HG02884 (cell line): ENCODE data around the gene MST1.

Experiments used
- ATAC-seq: cut with Tn5 transposase; IDR thresholded peaks from one replicate; pipeline ENCODE4 v1.9.1; 2021; ENCODE audit warnings: mild to moderate bottlenecking, moderate library complexity; ENCODE audit not compliant: unreplicated experiment

The MST1 gene

DNA sequence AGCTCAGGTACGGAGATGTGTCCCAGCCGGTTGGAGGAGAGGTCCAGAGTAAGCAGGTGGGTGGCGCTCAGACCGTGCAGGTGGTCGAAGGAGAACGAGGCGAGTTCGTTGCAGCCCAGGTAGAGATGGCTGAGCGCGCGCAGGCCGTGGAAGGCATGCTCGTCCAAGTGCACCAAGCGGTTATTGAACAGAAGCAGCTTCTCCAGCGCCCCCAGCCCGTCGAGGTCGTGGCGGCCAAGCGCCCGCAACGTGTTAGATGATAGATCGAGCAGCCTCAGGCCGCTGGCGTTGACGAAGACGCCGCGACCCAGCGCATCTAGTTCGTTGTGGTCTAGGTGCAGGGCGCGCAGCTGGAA, 29.6 kb upstream of the MST1 start:
- no peak for ATAC-seq

DNA sequence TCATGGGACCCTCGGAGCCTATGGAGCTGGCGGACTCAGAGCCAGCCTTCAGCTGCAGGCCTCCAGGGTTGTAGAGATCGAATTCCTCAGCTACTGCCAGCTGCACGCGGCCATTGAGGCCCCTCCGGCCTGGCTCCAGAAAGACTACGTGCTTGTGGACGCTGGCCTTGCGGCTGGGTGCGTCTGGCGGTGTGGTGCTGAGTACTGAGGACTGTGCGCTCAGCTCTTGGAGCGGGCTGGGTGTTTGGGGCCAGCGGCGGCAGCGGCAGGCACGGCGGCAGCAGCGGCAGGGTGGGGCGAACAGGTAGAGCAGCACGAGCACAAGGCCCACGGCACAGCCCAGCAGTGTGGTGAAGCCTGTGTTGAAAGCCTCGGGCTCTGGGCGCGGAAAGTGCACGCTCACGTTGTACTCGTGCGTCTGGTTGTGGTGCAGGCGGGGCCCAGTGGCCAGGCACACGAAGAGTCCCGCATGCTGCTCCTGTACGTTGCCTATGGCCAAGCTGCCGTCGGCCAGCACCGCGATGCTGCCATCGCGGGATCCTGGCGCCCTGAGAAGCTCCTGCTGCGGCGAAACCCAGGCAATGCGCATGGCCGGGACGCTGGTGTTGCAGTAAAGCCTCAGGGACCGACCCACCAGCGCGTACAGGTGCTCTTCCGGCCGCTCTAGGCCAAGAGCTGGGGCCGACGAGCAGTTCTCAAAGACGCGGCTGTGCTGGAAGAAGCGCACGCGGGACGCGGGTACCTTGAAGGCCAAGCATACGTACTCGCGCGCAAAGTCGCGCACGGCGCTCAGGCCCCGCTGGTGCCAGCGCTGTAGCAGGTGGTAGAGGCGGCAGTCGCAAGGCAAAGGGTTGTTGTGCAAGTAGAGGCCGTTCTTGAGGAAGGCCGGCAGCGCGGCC, 28.9 kb upstream of the MST1 start:
- no peak for ATAC-seq

DNA sequence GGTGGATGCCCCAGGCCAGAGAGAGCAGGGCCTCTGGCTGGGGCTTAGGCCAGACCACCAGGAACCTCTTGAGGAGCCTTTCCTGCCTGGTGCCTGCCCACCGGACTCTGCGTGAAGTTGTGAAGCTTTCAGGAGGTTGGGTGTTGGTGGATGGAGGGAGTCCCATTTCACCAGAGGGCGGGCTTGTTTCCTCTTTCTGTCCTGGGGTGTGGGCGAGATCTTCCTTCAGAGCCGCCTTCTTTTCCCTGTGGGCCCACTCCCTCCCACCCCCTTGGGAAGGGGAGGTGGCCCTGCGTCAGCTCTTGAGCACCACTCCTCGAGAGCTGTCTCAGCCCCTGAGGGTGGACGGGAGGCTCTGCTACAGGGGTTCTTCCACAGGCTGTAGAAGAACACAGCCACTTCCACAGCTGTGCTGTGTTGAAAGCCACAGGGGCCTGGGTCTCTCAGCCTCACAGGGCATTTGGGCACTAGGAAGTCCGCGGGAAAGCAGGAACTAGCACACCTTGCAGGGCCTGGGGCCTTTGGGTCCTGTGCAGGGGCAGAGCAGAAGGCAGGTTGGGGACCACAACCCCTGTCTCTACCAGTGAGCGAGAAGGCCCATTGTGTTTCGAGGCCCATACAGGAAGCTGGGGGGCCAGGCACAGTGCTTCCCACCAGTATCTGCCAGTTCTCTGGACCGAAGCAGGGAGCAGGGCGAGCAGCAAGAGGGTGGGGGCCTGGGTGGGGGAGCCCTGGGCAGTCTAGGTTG, 28.1 kb upstream of the MST1 start:
- no peak for ATAC-seq

GRCh38 chr3:49716691-49717210, 27.5 kb upstream of the MST1 start:
- ATAC-seq = no peak

DNA sequence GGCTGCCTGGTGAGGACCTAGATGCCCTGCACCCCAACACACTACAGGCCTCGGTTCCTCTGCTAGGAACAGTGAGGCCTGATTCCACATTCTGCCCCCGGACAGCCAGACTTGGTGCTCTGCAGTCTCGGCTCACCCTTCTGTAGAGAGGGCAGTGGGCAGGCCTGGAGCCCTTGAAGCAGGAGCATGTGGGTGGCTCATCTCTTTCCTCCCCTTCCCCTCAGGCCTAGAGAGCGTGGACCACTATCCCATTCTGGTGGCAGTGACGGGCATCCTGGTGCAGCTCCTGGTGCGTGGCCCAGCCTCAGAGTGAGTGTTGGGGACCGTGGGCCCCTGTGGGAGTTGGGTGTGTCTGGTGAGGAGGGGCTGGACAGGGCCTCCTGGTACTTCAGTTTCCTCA, 26.9 kb upstream of the MST1 start:
- ATAC-seq = no peak

- ATAC-seq = no peak
Measured at GRCh38 chr3:49715611-49716121, 26.4 kb upstream of the MST1 start.

DNA sequence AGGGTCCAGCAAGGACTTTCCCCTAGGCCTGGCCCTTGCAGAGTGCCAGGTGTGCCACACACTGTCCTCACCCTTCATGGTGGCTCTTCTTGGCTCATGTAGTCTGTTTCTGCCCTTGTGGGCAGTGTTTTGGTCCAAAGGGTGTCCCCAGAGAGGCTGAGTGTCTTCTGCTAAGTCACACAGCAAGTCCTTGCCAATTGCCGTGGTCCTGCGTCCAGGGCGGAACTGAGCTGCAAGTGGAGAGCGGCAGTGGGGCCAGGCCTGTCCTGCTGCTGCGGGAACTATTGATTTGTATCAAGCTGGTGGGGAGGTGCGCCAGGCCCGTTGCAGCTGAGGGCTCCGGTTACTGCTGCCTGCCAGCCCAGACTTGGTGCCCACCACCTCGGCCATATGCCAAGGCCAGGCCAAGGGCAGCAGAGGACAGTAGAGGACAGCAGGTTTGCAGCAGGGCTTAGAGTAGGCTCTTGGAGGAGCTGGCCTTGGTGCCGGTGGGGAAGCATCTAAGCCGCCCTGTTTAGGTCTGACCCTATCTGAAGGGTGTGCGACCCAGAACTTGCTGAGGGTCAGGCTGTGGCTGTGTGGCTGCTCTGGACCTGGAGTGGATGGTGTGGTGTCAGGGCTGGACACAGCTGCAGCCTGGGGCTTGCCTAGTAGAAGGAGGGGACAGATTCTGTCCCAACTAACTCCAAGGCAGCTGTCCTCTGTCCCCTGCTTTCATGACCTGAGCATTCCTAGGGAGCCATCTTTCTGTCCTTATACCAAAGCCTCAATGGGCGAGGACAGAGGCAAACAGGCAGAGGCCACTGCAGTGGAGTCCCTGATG, 25.7 kb upstream of the MST1 start:
- ATAC-seq = no peak

DNA sequence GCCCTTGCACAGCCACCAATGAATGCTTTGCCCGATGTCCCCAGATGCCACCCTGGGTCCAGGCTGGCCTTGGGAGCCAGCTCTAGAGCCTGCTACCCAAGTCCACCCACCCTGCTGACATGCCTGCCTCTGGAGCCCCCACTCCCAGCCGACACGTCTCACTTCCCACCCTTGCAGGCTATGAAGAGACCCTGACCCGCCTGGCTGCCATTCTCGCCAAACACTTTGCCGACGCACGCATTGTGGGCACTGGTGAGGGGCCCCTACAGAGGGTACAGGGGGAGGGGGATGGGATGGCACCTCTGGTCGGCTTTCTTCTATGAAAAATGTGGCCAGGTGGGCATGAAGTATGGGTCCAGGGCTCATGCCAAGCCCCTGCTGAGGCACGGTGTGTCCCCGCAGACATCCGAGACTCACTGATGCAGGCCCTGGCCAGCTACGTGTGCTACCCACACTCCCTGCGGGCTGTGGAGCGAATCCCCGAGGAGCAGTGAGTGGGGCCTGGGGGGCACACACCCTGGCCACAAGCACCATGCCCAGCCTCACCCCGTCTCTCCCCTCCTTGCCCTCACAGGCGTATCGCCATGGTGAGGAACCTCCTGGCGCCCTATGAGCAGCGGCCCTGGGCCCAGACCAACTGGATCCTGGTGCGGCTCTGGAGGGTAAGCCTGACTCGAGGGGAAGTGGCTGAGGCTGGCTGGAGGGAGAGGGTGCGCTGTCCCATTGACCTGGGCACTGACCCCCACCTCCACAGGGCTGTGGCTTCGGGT, 24.2 kb upstream of the MST1 start:
- ATAC-seq = no peak

GRCh38 chr3:49712631-49713317, 23.5 kb upstream of the MST1 start:
- ATAC-seq = no peak

DNA sequence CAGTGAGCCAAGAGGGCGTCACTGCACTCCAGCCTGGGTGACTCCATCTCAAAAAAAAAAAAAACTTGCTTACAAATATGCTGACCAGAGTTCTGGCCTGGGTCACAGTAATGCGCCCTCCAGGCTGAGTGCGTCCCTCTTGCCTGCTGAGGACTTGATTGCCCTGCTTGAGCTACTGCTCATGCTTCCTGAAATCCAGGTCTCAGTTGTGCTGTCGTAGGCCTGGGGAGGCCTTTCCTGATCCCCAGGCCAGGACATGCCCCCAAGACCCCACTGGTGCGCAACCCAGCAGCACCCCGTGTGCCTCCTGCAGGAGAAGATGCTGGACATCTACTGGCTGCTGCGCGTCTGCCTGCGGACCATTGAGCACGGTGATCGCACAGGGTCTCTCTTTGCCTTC, 22.9 kb upstream of the MST1 start:
- ATAC-seq = no peak

DNA sequence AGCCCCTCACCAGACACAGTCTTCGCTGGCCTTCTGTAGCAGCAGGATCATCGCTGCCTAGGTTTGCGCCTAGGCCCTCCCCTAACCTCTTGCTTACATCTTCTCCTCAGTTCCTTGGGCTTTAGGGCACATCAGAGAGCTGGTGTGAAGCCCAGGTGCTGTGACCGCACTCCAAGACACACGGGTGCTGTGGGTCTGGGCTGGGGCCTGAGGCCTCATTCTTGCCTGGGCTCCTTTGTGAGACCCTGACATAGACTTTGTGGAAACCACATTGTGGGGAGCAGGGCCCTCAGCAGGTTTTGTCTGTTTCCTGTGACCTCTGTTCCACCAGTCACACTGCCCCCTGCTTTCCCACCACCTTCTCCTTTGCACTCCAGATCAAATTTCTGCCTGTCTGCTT, 22.2 kb upstream of the MST1 start:
- no peak for ATAC-seq

- ATAC-seq = no peak
Measured at GRCh38 chr3:49709852-49710251, 20.6 kb upstream of the MST1 start.

GRCh38 chr3:49707113-49707480, 17.8 kb upstream of the MST1 start:
- no peak for ATAC-seq

DNA sequence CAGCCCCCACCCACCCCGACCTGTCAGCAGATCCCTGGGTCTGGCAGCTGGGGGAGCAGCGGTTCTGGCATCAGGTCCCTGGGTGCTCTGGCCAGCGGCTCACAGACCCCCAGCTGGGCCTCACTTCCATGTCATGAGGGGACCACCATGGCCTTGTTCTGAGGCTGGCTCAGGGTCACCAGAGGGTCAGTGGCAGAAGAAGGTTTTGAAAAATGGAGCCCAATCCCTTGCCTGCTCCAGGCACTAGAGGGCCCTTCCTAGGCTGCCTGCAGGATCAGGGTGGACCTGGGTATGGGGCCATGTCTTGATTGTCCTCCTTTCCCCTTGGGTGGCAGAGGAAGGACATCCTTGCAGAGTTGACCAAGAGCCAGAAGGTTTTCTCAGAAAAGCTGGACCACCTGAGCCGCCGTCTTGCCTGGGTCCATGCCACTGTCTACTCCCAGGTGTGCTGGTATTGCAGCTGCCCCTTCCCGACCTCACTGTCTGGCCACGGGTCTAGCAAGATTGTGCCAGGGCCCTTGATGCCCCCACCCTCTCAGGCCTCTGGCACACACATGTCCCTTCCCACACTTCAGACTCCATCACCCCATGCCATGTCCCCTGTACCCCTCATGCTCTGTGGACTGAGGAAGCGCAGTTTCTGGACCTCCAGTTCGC, 17.3 kb upstream of the MST1 start:
- ATAC-seq = no peak

GRCh38 chr3:49705390-49705960, 16.2 kb upstream of the MST1 start:
- no peak for ATAC-seq

- ATAC-seq = no peak
Measured at GRCh38 chr3:49704629-49705028, 15.4 kb upstream of the MST1 start.

GRCh38 chr3:49703956-49704355, 14.7 kb upstream of the MST1 start:
- no peak for ATAC-seq

- no peak for ATAC-seq
Measured at GRCh38 chr3:49703443-49703927, 14.2 kb upstream of the MST1 start.

- no peak for ATAC-seq
Measured at GRCh38 chr3:49702672-49703071, 13.4 kb upstream of the MST1 start.
